Esophagus (tissue), 2 donors: ENCODE results near the gene PDE2A. TPM values are rescaled to one million over a fixed set of nuclear protein-coding genes. Genes with fewer than 3 reads are reported as not detected.

Source experiments
- H3K27ac ChIP-seq, 2 donors: one replicate each; pipeline ENCODE4 v1.5.1; 2013; ENCODE audit warnings: low read depth in 2 of 2, mild to moderate bottlenecking in 2 of 2, inconsistent platforms in 1 of 2, low read length in 1 of 2, moderate library complexity in 1 of 2
- H3K27me3 ChIP-seq, 2 donors: one replicate each; pipeline ENCODE4 v1.6.1; 2013; ENCODE audit warnings: low read length in 2 of 2, control low read depth in 1 of 2, mild to moderate bottlenecking in 1 of 2; ENCODE audit not compliant: insufficient read depth in 2 of 2, control insufficient read depth in 1 of 2
- H3K36me3 ChIP-seq, 2 donors: one replicate each; pipeline ENCODE4 v1.6.1; 2013; ENCODE audit warnings: low read length in 1 of 2; ENCODE audit not compliant: control insufficient read depth in 2 of 2, insufficient read depth in 2 of 2
- H3K4me1 ChIP-seq, 2 donors: one replicate each; pipeline ENCODE4 v1.6.1; 2013; ENCODE audit warnings: low read length in 1 of 2; ENCODE audit not compliant: control insufficient read depth in 2 of 2, insufficient read depth in 2 of 2
- H3K4me3 ChIP-seq, 2 donors: one replicate each; pipeline ENCODE4 v1.5.1; 2013; ENCODE audit warnings: low read length in 2 of 2, mild to moderate bottlenecking in 2 of 2, low read depth in 1 of 2, moderate library complexity in 1 of 2
- H3K9me3 ChIP-seq, 2 donors: one replicate each; pipeline ENCODE4 v1.6.1; 2013; ENCODE audit warnings: mild to moderate bottlenecking in 2 of 2, low read depth in 1 of 2, low read length in 1 of 2, moderate library complexity in 1 of 2; ENCODE audit not compliant: control insufficient read depth in 2 of 2, insufficient read depth in 1 of 2
- WGBS, 2 donors: extraction: QIAGEN DNeasy Blood & Tissue Kit; methylation state at CpG; one replicate each; pipeline ENCODE4 v1.1.7; 2013; 5-methylcytosine and 5-hydroxymethylcytosine counted together
- polyA plus RNA-seq, 2 donors: library from polyadenylated mRNA; stranded (reverse); fragments of 200-250 nt; gene quantifications; one replicate each; pipeline ENCODE4 v1.2.3, GENCODE V29; 2013
- donor health status: healthy with polysubstance abuse.
- donor health status: Bipolar disorder and iron deficiency.

PDE2A gene
- polyA plus RNA-seq, 2 donors: 6.9 to 7.6 TPM

- Histone ChIP-seq H3K4me1 (peaks cover 7 to 17% of the 10 kb centered on the region in 2 donors), H3K27me3 (no peaks in the 10 kb centered on the region), H3K4me3 (no peak overlapping the region), H3K36me3 (no peaks in the 10 kb centered on the region), H3K27ac (peak overlapping the region; percentile 75 to 88), H3K9me3 (no peaks in the 10 kb centered on the region)
- WGBS, 2 donors: 44 to 48% methylated on average over 20 of the region's 20 CpGs
Observed at GRCh38 chr11:72625691-72626413, 48.4 kb downstream of the PDE2A start.

GRCh38 chr11:72624496-72625201 lies 49.6 kb downstream of the PDE2A start:
- Histone ChIP-seq H3K9me3 (no peaks in the 10 kb centered on the region), H3K27ac (peak overlapping the region; percentile 75 to 88), H3K36me3 (no peaks in the 10 kb centered on the region), H3K27me3 (no peaks in the 10 kb centered on the region), H3K4me3 (no peak overlapping the region), H3K4me1 (peaks cover 7 to 17% of the 10 kb centered on the region in 2 donors)
- WGBS, 2 donors: 67 to 76% methylated on average over 12 of the region's 12 CpGs

- Histone ChIP-seq H3K27me3 (no peaks in the 10 kb centered on the region), H3K4me3 (no peak overlapping the region), H3K27ac (no peak overlapping the region), H3K4me1 (peaks cover 7 to 17% of the 10 kb centered on the region in 2 donors), H3K36me3 (no peaks in the 10 kb centered on the region), H3K9me3 (no peaks in the 10 kb centered on the region)
- 70 to 71% methylated on average over 8 of the region's 8 CpGs for WGBS, 2 donors
Observed at GRCh38 chr11:72623052-72623451, 51.2 kb downstream of the PDE2A start.

GRCh38 chr11:72621008-72621610 lies 53.1 kb downstream of the PDE2A start:
- 81 to 84% methylated on average over 4 of the region's 4 CpGs for WGBS, 2 donors

GRCh38 chr11:72618803-72619202 lies 55.4 kb downstream of the PDE2A start:
- WGBS, 2 donors: 56 to 59% methylated on average over 8 of the region's 8 CpGs
- H3K9me3 ChIP-seq: no peaks in the 10 kb centered on the region
- H3K27me3 ChIP-seq: no peaks in the 10 kb centered on the region
- peak overlapping the region; percentile 52 to 65 for H3K27ac ChIP-seq
- no peaks in the 10 kb centered on the region for H3K36me3 ChIP-seq
- H3K4me1 ChIP-seq: peaks cover 0 to 8% of the 10 kb centered on the region in 2 donors
- H3K4me3 ChIP-seq: no peak overlapping the region

More at GRCh38 chr11:72621008-72621610, 53.1 kb downstream of the PDE2A start:
- no peaks in the 10 kb centered on the region for H3K36me3 ChIP-seq
- H3K9me3 ChIP-seq: no peaks in the 10 kb centered on the region
- H3K27ac ChIP-seq: no peak overlapping the region
- H3K4me1 ChIP-seq: peaks cover 3 to 9% of the 10 kb centered on the region in 2 donors
- H3K4me3 ChIP-seq: no peak overlapping the region
- no peaks in the 10 kb centered on the region for H3K27me3 ChIP-seq

- Histone ChIP-seq H3K27ac (peak overlapping the region; percentile 65), H3K36me3 (no peaks in the 10 kb centered on the region), H3K4me1 (peaks cover 0 to 8% of the 10 kb centered on the region in 2 donors)
Observed at GRCh38 chr11:72617080-72617762, 57.0 kb downstream of the PDE2A start.

GRCh38 chr11:72616655-72617054 lies 57.6 kb downstream of the PDE2A start:
- Histone ChIP-seq H3K36me3 (no peaks in the 10 kb centered on the region), H3K4me3 (no peak overlapping the region), H3K9me3 (no peaks in the 10 kb centered on the region), H3K27me3 (no peaks in the 10 kb centered on the region), H3K4me1 (peaks cover 0 to 8% of the 10 kb centered on the region in 2 donors), H3K27ac (peak overlapping the region; percentile 56 to 65)
- WGBS, 2 donors: 75 to 76% methylated on average over 4 of the region's 4 CpGs

More at GRCh38 chr11:72617080-72617762, 57.0 kb downstream of the PDE2A start:
- H3K4me3 ChIP-seq: no peak overlapping the region
- no peaks in the 10 kb centered on the region for H3K9me3 ChIP-seq
- WGBS, 2 donors: 50 to 62% methylated on average over 10 to 11 of the region's 11 CpGs
- no peaks in the 10 kb centered on the region for H3K27me3 ChIP-seq

GRCh38 chr11:72615329-72615728 lies 58.9 kb downstream of the PDE2A start:
- Histone ChIP-seq H3K36me3 (no peaks in the 10 kb centered on the region), H3K4me3 (no peak overlapping the region), H3K27ac (no peak overlapping the region), H3K9me3 (no peaks in the 10 kb centered on the region), H3K27me3 (no peaks in the 10 kb centered on the region), H3K4me1 (peaks cover 0 to 8% of the 10 kb centered on the region in 2 donors)
- WGBS, 2 donors: 66 to 74% methylated on average over 2 to 3 of the region's 3 CpGs

- no peak overlapping the region for H3K27ac ChIP-seq
- H3K4me3 ChIP-seq: no peak overlapping the region
- no peaks in the 10 kb centered on the region for H3K27me3 ChIP-seq
- H3K4me1 ChIP-seq: peaks cover 0 to 8% of the 10 kb centered on the region in 2 donors
- 13 to 21% methylated on average over 6 of the region's 6 CpGs for WGBS, 2 donors
- no peaks in the 10 kb centered on the region for H3K9me3 ChIP-seq
- no peaks in the 10 kb centered on the region for H3K36me3 ChIP-seq
Observed at GRCh38 chr11:72614381-72614780, 59.8 kb downstream of the PDE2A start.
